AG10803 (cell line): ENCODE results near the gene B4GALT3.

Experiments
- DNase-seq: peaks from one replicate; pipeline ENCODE4 v3.0.0; 2010; ENCODE audit warnings: low read depth
- H3K4me3 ChIP-seq: 2 replicates; pipeline ENCODE4 v1.5.1; 2011; ENCODE audit warnings: mild to moderate bottlenecking, low read length, control low read depth
- CTCF ChIP-seq: conservative IDR thresholded peaks from 2 replicates; pipeline ENCODE4 v1.5.1; 2011; ENCODE audit warnings: mild to moderate bottlenecking, low read length, control low read depth, inconsistent platforms

B4GALT3 gene

GRCh38 chr1:161222175-161223019, 45.1 kb upstream of the B4GALT3 start:
- no peak overlapping the region for H3K4me3 ChIP-seq
- no peak for DNase-seq
- TF ChIP-seq CTCF, result no peak

- no peak overlapping the region for H3K4me3 ChIP-seq
- DNase-seq, result no peak
- TF ChIP-seq CTCF, result no peak
Measured at GRCh38 chr1:161220002-161220401, 42.7 kb upstream of the B4GALT3 start.

GRCh38 chr1:161219078-161219892, 42.0 kb upstream of the B4GALT3 start:
- no peak for DNase-seq
- TF ChIP-seq CTCF, result no peak
- H3K4me3 ChIP-seq, result no peak overlapping the region

- no peak for TF ChIP-seq CTCF
- no peak overlapping the region for H3K4me3 ChIP-seq
- DNase-seq, result no peak
Measured at GRCh38 chr1:161218301-161219077, 41.2 kb upstream of the B4GALT3 start.

- no peak for TF ChIP-seq CTCF
- no peak overlapping the region for H3K4me3 ChIP-seq
Measured at GRCh38 chr1:161217831-161218230, 40.5 kb upstream of the B4GALT3 start.

GRCh38 chr1:161216945-161217712, 39.8 kb upstream of the B4GALT3 start:
- H3K4me3 ChIP-seq, result no peak overlapping the region
- no peak for TF ChIP-seq CTCF
- peak; percentile 69 for DNase-seq

More at GRCh38 chr1:161217831-161218230, 40.5 kb upstream of the B4GALT3 start:
- no peak for DNase-seq
